H1 (cell line): ENCODE measurements around the gene STIMATE. TPM values are rescaled to one million over a fixed set of nuclear protein-coding genes. Genes with fewer than 3 reads are reported as not detected.

Experiments used
- CTCF ChIA-PET: fragments of 300-600 bp; sonication (Branson Sonifier 250); formaldehyde crosslinking; loops from one replicate; lab custom pipeline; 2021; ENCODE audit not compliant: partially characterized antibody; lab: Charles Lee
- POLR2A ChIA-PET: fragments of 300-600 bp; sonication (Branson Sonifier 250); formaldehyde crosslinking; loops from one replicate; lab custom pipeline; 2021; ENCODE audit warnings: inconsistent platforms; ENCODE audit not compliant: partially characterized antibody; lab: Charles Lee
- DNase-seq, 2 experiments: peaks; one replicate each; pipeline versions ENCODE4 v3.0.0 to v3.0.0-alpha.2; 2010 to 2022; ENCODE audit warnings: low spot score in 2 of 2, low read depth in 1 of 2, mixed read lengths in 1 of 2
- FAIRE-seq: peaks from 2 replicates; lab custom pipeline; 2011; peaks lifted over from hg19 to GRCh38; lab: Jason Lieb, UNC
- H2AFZ ChIP-seq: 2 replicates; pipeline ENCODE4 v1.8.1; 2012; ENCODE audit warnings: low read length, inconsistent platforms
- H2AK5ac ChIP-seq: 2 replicates; pipeline ENCODE4 v1.6.1; 2013; ENCODE audit warnings: low read depth, low read length
- H2BK120ac ChIP-seq: replicated peaks from 2 replicates; pipeline ENCODE3; 2013; ENCODE audit warnings: low read depth, low read length, inconsistent platforms
- H2BK12ac ChIP-seq: 2 replicates; pipeline ENCODE4 v1.6.1; 2013; ENCODE audit warnings: low read depth, low read length
- H2BK15ac ChIP-seq: 2 replicates; pipeline ENCODE4 v1.6.1; 2013; ENCODE audit warnings: low read length
- H2BK20ac ChIP-seq: 2 replicates; pipeline ENCODE4 v1.6.1; 2013; ENCODE audit warnings: low read length
- H2BK5ac ChIP-seq: 2 replicates; pipeline ENCODE4 v1.6.1; 2013; ENCODE audit warnings: low read depth, low read length
- H3K14ac ChIP-seq: 2 replicates; pipeline ENCODE4 v1.6.1; 2013; ENCODE audit warnings: inconsistent platforms; ENCODE audit not compliant: insufficient read length
- H3K18ac ChIP-seq: 2 replicates; pipeline ENCODE4 v1.6.1; 2013; ENCODE audit warnings: low read length; ENCODE audit errors: extremely low read depth
- H3K23ac ChIP-seq: 2 replicates; pipeline ENCODE4 v1.6.1; 2013; ENCODE audit warnings: inconsistent platforms; ENCODE audit not compliant: insufficient read length
- H3K23me2 ChIP-seq: 2 replicates; pipeline ENCODE4 v1.6.1; 2013; ENCODE audit warnings: low read depth, low read length
- H3K27ac ChIP-seq: 2 replicates; pipeline ENCODE4 v1.6.1; 2011; ENCODE audit warnings: low read depth, low read length, inconsistent platforms
- H3K27me3 ChIP-seq, 4 experiments: replicated peaks in 1 of 4; 1 replicate in 1 of 4; 2 replicates in 3 of 4; pipeline versions ENCODE4 v1.6.1 to v1.8.1; 2011 to 2013; ENCODE audit warnings: low read length in 3 of 4, mild to moderate bottlenecking in 3 of 4, inconsistent platforms in 2 of 4, mixed read lengths in 2 of 4, moderate library complexity in 1 of 4; ENCODE audit not compliant: control insufficient read depth in 3 of 4, insufficient read depth in 3 of 4; ENCODE audit errors: extremely low read depth in 1 of 4
- H3K36me3 ChIP-seq, 4 experiments: 2 replicates each; pipeline versions ENCODE4 v1.6.1 to v1.8.1; 2011 to 2013; ENCODE audit warnings: mild to moderate bottlenecking in 4 of 4, low read length in 3 of 4, moderate library complexity in 2 of 4, control low read depth in 1 of 4, inconsistent platforms in 1 of 4; ENCODE audit not compliant: insufficient read depth in 4 of 4, control insufficient read depth in 2 of 4
- H3K4ac ChIP-seq: replicated peaks from 2 replicates; pipeline ENCODE3; 2013; ENCODE audit warnings: low read length, low read depth, mixed read lengths, inconsistent platforms; ENCODE audit not compliant: insufficient read length
- H3K4me1 ChIP-seq, 4 experiments: replicated peaks in 1 of 4; 1 replicate in 1 of 4; 2 replicates in 3 of 4; pipeline versions ENCODE4 v1.6.1 to v1.8.1; 2011 to 2013; ENCODE audit warnings: low read length in 3 of 4, inconsistent platforms in 2 of 4, mixed read lengths in 1 of 4; ENCODE audit not compliant: insufficient read depth in 4 of 4, control insufficient read depth in 3 of 4
- H3K4me2 ChIP-seq, 2 experiments: 2 replicates each; pipeline versions ENCODE4 v1.6.1 to v1.8.1; 2011 to 2013; ENCODE audit warnings: low read depth in 2 of 2, low read length in 2 of 2, control low read depth in 1 of 2, inconsistent platforms in 1 of 2, mild to moderate bottlenecking in 1 of 2; ENCODE audit not compliant: insufficient read depth in 1 of 2
- H3K4me3 ChIP-seq, 4 experiments: fragments of 200-600, 300-600 bp in 1 of 4; sonication (generic), shearing (Covaris generic), sonication (Bioruptor Twin) in 1 of 4; 2 replicates each; pipeline versions ENCODE4 v1.5.1 to v1.8.1; 2011 to 2016; ENCODE audit warnings: low read length in 4 of 4, low read depth in 3 of 4, control low read depth in 2 of 4, inconsistent platforms in 2 of 4, mild to moderate bottlenecking in 2 of 4, mixed read lengths in 1 of 4, moderate library complexity in 1 of 4; ENCODE audit not compliant: insufficient read depth in 2 of 4; ENCODE audit errors: extremely low read depth in 1 of 4
- H3K56ac ChIP-seq: replicated peaks from 2 replicates; pipeline ENCODE3; 2013; ENCODE audit warnings: low read depth, mild to moderate bottlenecking, mixed read lengths, low read length, inconsistent platforms; ENCODE audit not compliant: insufficient read length
- H3K79me1 ChIP-seq: 2 replicates; pipeline ENCODE4 v1.6.1; 2013; ENCODE audit warnings: low read depth, low read length, control low read depth
- H3K79me2 ChIP-seq, 2 experiments: 2 replicates each; pipeline versions ENCODE4 v1.6.1 to v1.8.1; 2012 to 2013; ENCODE audit warnings: low read length in 2 of 2, mild to moderate bottlenecking in 2 of 2, inconsistent platforms in 1 of 2; ENCODE audit not compliant: insufficient read depth in 2 of 2, control insufficient read depth in 1 of 2
- H3K9ac ChIP-seq, 4 experiments: replicated peaks in 1 of 4; 1 replicate in 1 of 4; 2 replicates in 3 of 4; pipeline versions ENCODE4 v1.6.1 to v1.8.1; 2011 to 2013; ENCODE audit warnings: low read depth in 3 of 4, low read length in 3 of 4, control low read depth in 2 of 4, mild to moderate bottlenecking in 2 of 4, moderate library complexity in 2 of 4, inconsistent platforms in 1 of 4; ENCODE audit errors: extremely low read depth in 1 of 4
- H3K9me3 ChIP-seq, 2 experiments: 2 replicates each; pipeline versions ENCODE4 v1.6.1 to v1.8.1; 2012 to 2013; ENCODE audit warnings: mild to moderate bottlenecking in 2 of 2, moderate library complexity in 2 of 2, control low read depth in 1 of 2, inconsistent platforms in 1 of 2, low read depth in 1 of 2, low read length in 1 of 2, mixed read lengths in 1 of 2; ENCODE audit not compliant: insufficient read depth in 2 of 2
- H4K20me1 ChIP-seq, 2 experiments: replicated peaks in 1 of 2; 2 replicates each; pipeline versions ENCODE3 to v1.8.1; 2011 to 2013; ENCODE audit warnings: inconsistent platforms in 2 of 2, low read length in 2 of 2, mild to moderate bottlenecking in 1 of 2; ENCODE audit not compliant: insufficient read depth in 2 of 2, control insufficient read depth in 1 of 2
- H4K5ac ChIP-seq: 2 replicates; pipeline ENCODE4 v1.6.1; 2013; ENCODE audit warnings: low read length, low read depth, mixed read lengths, inconsistent platforms; ENCODE audit not compliant: insufficient read length
- H4K8ac ChIP-seq: 2 replicates; pipeline ENCODE4 v1.8.0; 2013; ENCODE audit warnings: mild to moderate bottlenecking, moderate library complexity, low read length, inconsistent platforms; ENCODE audit not compliant: insufficient read depth; ENCODE audit errors: extremely low read depth
- H4K91ac ChIP-seq: replicated peaks from 2 replicates; pipeline ENCODE3; 2013; ENCODE audit warnings: low read length, mixed read lengths, inconsistent platforms; ENCODE audit not compliant: insufficient read length
- E2F6 ChIP-seq: IDR thresholded peaks from 2 replicates; pipeline ENCODE4 v1.6.1; 2012; ENCODE audit warnings: inconsistent platforms
- GTF2F1 ChIP-seq: IDR thresholded peaks from 2 replicates; pipeline ENCODE4 v1.6.1; 2012; ENCODE audit warnings: low read depth, low read length, improper control_type of control experiment, borderline replicate concordance
- JUND ChIP-seq: IDR thresholded peaks from 2 replicates; pipeline ENCODE4 v1.6.1; 2011; ENCODE audit warnings: mild to moderate bottlenecking, improper control_type of control experiment, low read length
- MAX ChIP-seq: IDR thresholded peaks from 2 replicates; pipeline ENCODE4 v1.6.1; 2012; ENCODE audit warnings: inconsistent platforms
- RFX5 ChIP-seq: IDR thresholded peaks from 2 replicates; pipeline ENCODE4 v1.6.1; 2011; ENCODE audit warnings: low read depth, low read length, improper control_type of control experiment, borderline replicate concordance
- WGBS, 2 experiments: shearing (Covaris generic) in 1 of 2; methylation state at CpG; one replicate each; pipeline versions ENCODE4 v1.1.6 to v1.1.7; 2013 to 2015; ENCODE audit warnings: low lambda C conversion rate in 2 of 2, mixed read lengths in 2 of 2, inconsistent platforms in 1 of 2, low coverage in 1 of 2, missing lambda C conversion rate in 1 of 2; ENCODE audit not compliant: insufficient replicate concordance in 2 of 2, insufficient coverage in 1 of 2, insufficient read length in 1 of 2; ENCODE audit errors: extremely low coverage in 1 of 2, missing lambda C conversion rate in 1 of 2; 5-methylcytosine and 5-hydroxymethylcytosine counted together
- polyA plus RNA-seq, 7 experiments: library from polyadenylated mRNA; depleted of rRNA in 3 of 7; stranded (reverse) in 5 of 7; unstranded in 2 of 7; fragments of >200 nt in 5 of 7; fragments of 200-250 nt in 2 of 7; gene quantifications; 1 replicate in 5 of 7; 2 replicates in 1 of 7; 4 replicates in 1 of 7; pipeline versions ENCODE4 v1.2.1 to v1.2.3, GENCODE V29; 2011 to 2013; ENCODE audit warnings: missing spikeins in 2 of 7, mixed read lengths in 2 of 7
- total RNA-seq: library from RNA; stranded (reverse); fragmentation: NEBNext Ultra II Directional; extraction: Animal tissue kit (Norgen Biotek cat#: 25700); gene quantifications from 2 replicates; pipeline ENCODE4 v1.2.1, GENCODE V29; 2021
- TF ChIP-seq, protein P1 (sequence below): IDR thresholded peaks from 2 replicates; pipeline ENCODE4 v1.6.1; 2011; ENCODE audit warnings: low read length, improper control_type of control experiment

Gene STIMATE
- total and polyA plus RNA-seq, 2 of the 8 experiments (the other 6 are each of a cell fraction or from before 2014, with no cell fraction given) = 17.5 to 22.1 TPM

GRCh38 chr3:52816199-52816598 lies 81.1 kb downstream of the STIMATE start:
- TF ChIP-seq E2F6 = no peak
- no peak for TF ChIP-seq GTF2F1
- TF ChIP-seq JUND = no peak
- TF ChIP-seq, protein P1, sequence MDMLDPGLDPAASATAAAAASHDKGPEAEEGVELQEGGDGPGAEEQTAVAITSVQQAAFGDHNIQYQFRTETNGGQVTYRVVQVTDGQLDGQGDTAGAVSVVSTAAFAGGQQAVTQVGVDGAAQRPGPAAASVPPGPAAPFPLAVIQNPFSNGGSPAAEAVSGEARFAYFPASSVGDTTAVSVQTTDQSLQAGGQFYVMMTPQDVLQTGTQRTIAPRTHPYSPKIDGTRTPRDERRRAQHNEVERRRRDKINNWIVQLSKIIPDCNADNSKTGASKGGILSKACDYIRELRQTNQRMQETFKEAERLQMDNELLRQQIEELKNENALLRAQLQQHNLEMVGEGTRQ = no peak
- no peak for TF ChIP-seq MAX
- no peak for TF ChIP-seq RFX5
- Histone ChIP-seq H3K23ac (no peak overlapping the region), H3K9me3 (no peaks in the 10 kb centered on the region), H2BK120ac (no peak overlapping the region), H3K79me2 (no peaks in the 10 kb centered on the region), H3K18ac (no peak overlapping the region), H2AK5ac (no peak overlapping the region), H3K4me1 (peaks cover 0 to 6% (median 3%) of the 10 kb centered on the region in 4 experiments; a peak in 2 of 7 replicates), H3K4me3 (no peak overlapping the region), H3K9ac (no peak overlapping the region), H3K4me2 (no peak overlapping the region), H3K36me3 (no peaks in the 10 kb centered on the region), H3K14ac (no peak overlapping the region), H2BK12ac (no peak overlapping the region), H4K5ac (no peak overlapping the region), H3K56ac (no peak overlapping the region), H3K27me3 (no peaks in the 10 kb centered on the region; a peak in 1 of 7 replicates), H2AFZ (no peak overlapping the region), H4K91ac (no peak overlapping the region), H3K23me2 (no peaks in the 10 kb centered on the region), H4K20me1 (no peaks in the 10 kb centered on the region), H2BK5ac (no peak overlapping the region), H2BK20ac (no peak overlapping the region), H3K27ac (no peak overlapping the region), H3K4ac (no peak overlapping the region), H2BK15ac (no peak overlapping the region), H4K8ac (no peak overlapping the region), H3K79me1 (no peaks in the 10 kb centered on the region)
- DNase-seq (no peak), FAIRE-seq (no peak)
- ChIA-PET POLR2A (interaction anchor here (1.0 to 1.3 kb wide), 2 partner anchors 10 to 349 kb away, joined by 3 to 7 read pairs; no protein-coding TSS in a partner anchor), CTCF (interaction anchor here (0.8 to 7.5 kb wide), 5 partner anchors 11 to 45 kb away, joined by 3 to 86 read pairs (median 18); partner anchors contain the start of gene NEK4)
- WGBS, 2 experiments = 91% methylated on average over 6 of the region's 6 CpGs; no CpG with 5 or more reads in 1 of the 2 experiments
